SK-N-SH treated with all-trans-retinoic acid at 6 μM for 48 hours (cell line): ENCODE measurements around the gene EVPL.

Experiments
- ARNTL ChIP-seq: fragments of 450-650 bp; formaldehyde crosslinking; IDR thresholded peaks from 2 replicates; pipeline ENCODE4 v1.5.0; 2020; ENCODE audit warnings: low read depth, mild to moderate bottlenecking, moderate library complexity, borderline replicate concordance
- CSDC2 ChIP-seq: fragments of 250-450 bp; sonication (Bioruptor Pico); IDR thresholded peaks from 2 replicates; pipeline ENCODE4 v1.5.0; 2020; ENCODE audit warnings: mild to moderate bottlenecking, moderate library complexity
- ESRRG ChIP-seq: fragments of 250-450 bp; sonication (Bioruptor Pico); IDR thresholded peaks from 2 replicates; pipeline ENCODE4 v1.6.1; 2021; ENCODE audit warnings: mild to moderate bottlenecking
- GLIS3 ChIP-seq: fragments of 250-450 bp; sonication (Bioruptor Pico); IDR thresholded peaks from 2 replicates; pipeline ENCODE4 v1.5.0; 2020; ENCODE audit warnings: mild to moderate bottlenecking, moderate library complexity
- RARB ChIP-seq: fragments of 250-450 bp; sonication (Bioruptor Pico); IDR thresholded peaks from 2 replicates; pipeline ENCODE4 v1.8.0; 2021; ENCODE audit warnings: mild to moderate bottlenecking, moderate library complexity
- SNAI2 ChIP-seq: fragments of 250-450 bp; sonication (Bioruptor Pico); IDR thresholded peaks from 2 replicates; pipeline ENCODE4 v1.5.0; 2020; ENCODE audit warnings: mild to moderate bottlenecking, moderate library complexity
- ZFP30 ChIP-seq: fragments of 450-650 bp; formaldehyde crosslinking; IDR thresholded peaks from 2 replicates; pipeline ENCODE4 v1.5.0; 2022; ENCODE audit warnings: mild to moderate bottlenecking, moderate library complexity
- ZNF70 ChIP-seq: fragments of 450-650 bp; formaldehyde crosslinking; IDR thresholded peaks from 2 replicates; pipeline ENCODE4 v1.5.0; 2020; ENCODE audit warnings: mild to moderate bottlenecking, moderate library complexity
- TF ChIP-seq, protein P1 (sequence below): fragments of 250-450 bp; sonication (Bioruptor Pico); IDR thresholded peaks from 2 replicates; pipeline ENCODE4 v1.5.1; 2020; ENCODE audit warnings: low read depth, mild to moderate bottlenecking, moderate library complexity
- TF ChIP-seq, protein P2 (sequence below): fragments of 250-450 bp; sonication (Bioruptor Pico); IDR thresholded peaks from 2 replicates; pipeline ENCODE4 v1.8.0; 2020; ENCODE audit warnings: mild to moderate bottlenecking, moderate library complexity, borderline replicate concordance

DNA sequence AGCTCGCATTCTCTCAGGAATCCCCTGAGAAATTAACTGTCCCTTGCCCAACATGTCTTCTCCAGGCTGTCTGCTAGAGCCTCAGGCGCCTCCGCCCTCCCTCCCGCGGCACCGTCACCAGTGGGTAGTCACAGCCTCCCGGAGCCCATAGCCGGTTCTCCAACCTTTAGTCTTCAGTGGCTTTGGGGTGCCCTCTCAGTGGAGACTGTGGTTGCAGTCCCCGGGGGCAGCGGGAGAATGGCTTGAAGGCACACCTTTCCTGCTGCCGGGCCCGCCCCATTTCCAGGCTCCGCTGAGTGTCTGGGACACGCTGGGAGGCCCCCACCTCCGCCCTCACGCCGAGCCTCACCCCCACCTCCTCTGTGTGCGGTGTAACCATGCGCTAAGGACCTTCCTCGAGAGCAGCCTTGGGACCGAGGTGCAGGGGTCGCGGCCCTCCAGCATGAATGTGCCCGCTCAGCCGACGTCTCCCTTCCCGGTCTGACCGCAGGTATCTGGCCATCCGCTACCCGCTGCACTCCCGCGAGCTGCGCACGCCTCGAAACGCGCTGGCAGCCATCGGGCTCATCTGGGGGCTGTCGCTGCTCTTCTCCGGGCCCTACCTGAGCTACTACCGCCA, 49.1 kb upstream of the EVPL start:
- TF ChIP-seq ZFP30 (CRISPR knock-in tag), result no peak
- TF ChIP-seq, protein P1, sequence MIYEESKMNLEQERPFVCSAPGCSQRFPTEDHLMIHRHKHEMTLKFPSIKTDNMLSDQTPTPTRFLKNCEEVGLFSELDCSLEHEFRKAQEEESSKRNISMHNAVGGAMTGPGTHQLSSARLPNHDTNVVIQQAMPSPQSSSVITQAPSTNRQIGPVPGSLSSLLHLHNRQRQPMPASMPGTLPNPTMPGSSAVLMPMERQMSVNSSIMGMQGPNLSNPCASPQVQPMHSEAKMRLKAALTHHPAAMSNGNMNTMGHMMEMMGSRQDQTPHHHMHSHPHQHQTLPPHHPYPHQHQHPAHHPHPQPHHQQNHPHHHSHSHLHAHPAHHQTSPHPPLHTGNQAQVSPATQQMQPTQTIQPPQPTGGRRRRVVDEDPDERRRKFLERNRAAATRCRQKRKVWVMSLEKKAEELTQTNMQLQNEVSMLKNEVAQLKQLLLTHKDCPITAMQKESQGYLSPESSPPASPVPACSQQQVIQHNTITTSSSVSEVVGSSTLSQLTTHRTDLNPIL, result no peak
- TF ChIP-seq RARB (CRISPR knock-in tag), result no peak
- no peak for TF ChIP-seq GLIS3 (CRISPR knock-in tag)
- TF ChIP-seq ESRRG, result no peak
- no peak for TF ChIP-seq ZNF70 (CRISPR knock-in tag)
- no peak for TF ChIP-seq SNAI2 (CRISPR knock-in tag)
- TF ChIP-seq CSDC2 (CRISPR knock-in tag), result no peak
- TF ChIP-seq, protein P2, sequence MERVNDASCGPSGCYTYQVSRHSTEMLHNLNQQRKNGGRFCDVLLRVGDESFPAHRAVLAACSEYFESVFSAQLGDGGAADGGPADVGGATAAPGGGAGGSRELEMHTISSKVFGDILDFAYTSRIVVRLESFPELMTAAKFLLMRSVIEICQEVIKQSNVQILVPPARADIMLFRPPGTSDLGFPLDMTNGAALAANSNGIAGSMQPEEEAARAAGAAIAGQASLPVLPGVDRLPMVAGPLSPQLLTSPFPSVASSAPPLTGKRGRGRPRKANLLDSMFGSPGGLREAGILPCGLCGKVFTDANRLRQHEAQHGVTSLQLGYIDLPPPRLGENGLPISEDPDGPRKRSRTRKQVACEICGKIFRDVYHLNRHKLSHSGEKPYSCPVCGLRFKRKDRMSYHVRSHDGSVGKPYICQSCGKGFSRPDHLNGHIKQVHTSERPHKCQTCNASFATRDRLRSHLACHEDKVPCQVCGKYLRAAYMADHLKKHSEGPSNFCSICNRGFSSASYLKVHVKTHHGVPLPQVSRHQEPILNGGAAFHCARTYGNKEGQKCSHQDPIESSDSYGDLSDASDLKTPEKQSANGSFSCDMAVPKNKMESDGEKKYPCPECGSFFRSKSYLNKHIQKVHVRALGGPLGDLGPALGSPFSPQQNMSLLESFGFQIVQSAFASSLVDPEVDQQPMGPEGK (CRISPR knock-in tag), result no peak
- TF ChIP-seq ARNTL, result no peak
